Lower leg skin (tissue), 3 donors: Measurements from ENCODE around the gene SLC12A2.

Source experiments
- CTCF ChIP-seq, 3 donors: fragments of 450-650 bp; IDR thresholded peaks; one replicate each; pipeline ENCODE4 v1.5.1; 2016; ENCODE audit warnings: antibody characterized with exemption in 3 of 3, mild to moderate bottlenecking in 3 of 3, moderate library complexity in 2 of 3
- POLR2A ChIP-seq, 2 donors: fragments of 450-650 bp; IDR thresholded peaks; one replicate each; pipeline ENCODE4 v1.6.1; 2016 to 2017; ENCODE audit warnings: antibody characterized with exemption in 2 of 2, mild to moderate bottlenecking in 1 of 2, moderate library complexity in 1 of 2

- TF ChIP-seq CTCF (IDR thresholded peaks at IDR 0.05) (no peak), POLR2A (IDR thresholded peaks at IDR 0.05) (no peak)
Observed at GRCh38 chr5:128208436-128208835, 124.9 kb downstream of the SLC12A2 start.
